ENCODE measurements around the gene ZBTB34.

- TF ChIP-seq CTCF (IDR thresholded peaks at IDR 0.05) (no peak), POLR2A (IDR thresholded peaks at IDR 0.05) (no peak)
These were observed 56.5 kb downstream of the ZBTB34 start for GRCh38 chr9:126916909-126917308.
